K562 (cell line): Measurements from ENCODE around the gene CPEB1. TPM values are rescaled to one million over a fixed set of nuclear protein-coding genes. Genes with fewer than 3 reads are reported as not detected.

Source experiments
- ATAC-seq: fragments of 200-7000 bp; cut with Tn5 transposase; 3 replicates; pipeline ENCODE4 v1.9.1; 2020; ENCODE audit warnings: moderate library complexity
- BruUV-seq: library from RNA; stranded (reverse); fragments of 400-500 nt; replicated peaks from 2 replicates; lab custom pipeline; 2021; lab: Mats Ljungman, UMichigan
- CTCF ChIA-PET: fragments of 300-600 bp; formaldehyde crosslinking; extraction: SDS; loops from one replicate; lab custom pipeline; 2021; ENCODE audit warnings: low intra/inter-chr PET ratio; lab: Yijun Ruan, JAX
- POLR2A ChIA-PET: fragments of 300-600, 350-650 bp; sonication (Branson Sonifier 250); formaldehyde crosslinking; extraction: SDS; loops from one replicate; lab custom pipeline; 2021; ENCODE audit warnings: antibody characterized with exemption, inconsistent platforms; lab: Yijun Ruan, JAX
- DNase-seq, 4 experiments: peaks; one replicate each; pipeline versions ENCODE4 v3.0.0 to v3.0.0-alpha.2; 2011 to 2018; ENCODE audit warnings: low spot score in 3 of 4, mixed read lengths in 3 of 4; ENCODE audit errors: extremely low read depth in 1 of 4
- FAIRE-seq: peaks from 2 replicates; lab custom pipeline; 2011; peaks lifted over from hg19 to GRCh38; lab: Jason Lieb, UNC
- H2AFZ ChIP-seq: 2 replicates; pipeline ENCODE4 v1.6.0; 2011; ENCODE audit warnings: low read depth, low read length, control low read depth, inconsistent platforms
- H3K27ac ChIP-seq: fragments of 200-600 bp; 3 replicates; pipeline ENCODE4 v1.8.0; 2011; ENCODE audit warnings: low read depth, mild to moderate bottlenecking, control low read depth, inconsistent platforms, low read length, moderate library complexity, mixed read lengths; ENCODE audit errors: extremely low read depth
- H3K27me3 ChIP-seq, 2 experiments: fragments of 300-600 bp in 1 of 2; 2 replicates in 1 of 2; 3 replicates in 1 of 2; pipeline versions ENCODE4 v1.6.0 to v1.8.0; 2011; ENCODE audit warnings: inconsistent platforms in 2 of 2, low read length in 2 of 2, mild to moderate bottlenecking in 1 of 2, mixed read lengths in 1 of 2, moderate library complexity in 1 of 2; ENCODE audit not compliant: control insufficient read depth in 2 of 2, insufficient read depth in 2 of 2
- H3K36me3 ChIP-seq: fragments of 300-600 bp; 3 replicates; pipeline ENCODE4 v1.8.0; 2011; ENCODE audit warnings: mild to moderate bottlenecking, low read length, inconsistent platforms; ENCODE audit not compliant: control insufficient read depth, insufficient read depth
- H3K4me1 ChIP-seq, 2 experiments: fragments of 200-600 bp in 1 of 2; replicated peaks in 1 of 2; 2 replicates in 1 of 2; 3 replicates in 1 of 2; pipeline versions ENCODE4 v1.5.1 to v1.8.0; 2011; ENCODE audit warnings: inconsistent platforms in 2 of 2, low read length in 2 of 2, mild to moderate bottlenecking in 1 of 2, mixed read lengths in 1 of 2, moderate library complexity in 1 of 2; ENCODE audit not compliant: control insufficient read depth in 2 of 2, insufficient read depth in 2 of 2
- H3K4me2 ChIP-seq: 2 replicates; pipeline ENCODE4 v1.6.1; 2011; ENCODE audit warnings: low read length, control low read depth, inconsistent platforms, mixed read lengths; ENCODE audit not compliant: insufficient read depth
- H3K4me3 ChIP-seq: fragments of 200-600 bp; sonication (generic), shearing (Covaris generic); 2 replicates; pipeline ENCODE4 v1.5.1; 2016; ENCODE audit warnings: control low read depth, inconsistent platforms
- H3K79me2 ChIP-seq: fragments of 200-600 bp; 3 replicates; pipeline ENCODE4 v1.8.0; 2011; ENCODE audit warnings: low read length, inconsistent platforms; ENCODE audit not compliant: control insufficient read depth, insufficient read depth
- H3K9ac ChIP-seq, 2 experiments: 2 replicates each; pipeline versions ENCODE4 v1.6.0 to v1.6.1; 2011; ENCODE audit warnings: low read depth in 2 of 2, low read length in 2 of 2, control low read depth in 1 of 2, inconsistent platforms in 1 of 2, mild to moderate bottlenecking in 1 of 2, mixed read lengths in 1 of 2; ENCODE audit not compliant: insufficient read depth in 1 of 2
- H3K9me1 ChIP-seq: one replicate; pipeline ENCODE4 v1.6.0; 2011; ENCODE audit warnings: inconsistent platforms, mild to moderate bottlenecking, low read length, moderate library complexity; ENCODE audit not compliant: control insufficient read depth, insufficient read depth
- H3K9me3 ChIP-seq: replicated peaks from 2 replicates; pipeline ENCODE4 v1.5.1; 2011; ENCODE audit warnings: low read depth, low read length, inconsistent platforms; ENCODE audit not compliant: control insufficient read depth, insufficient read depth
- H4K20me1 ChIP-seq: replicated peaks from 2 replicates; pipeline ENCODE4 v1.6.1; 2011; ENCODE audit warnings: low read length, inconsistent platforms, mixed read lengths; ENCODE audit not compliant: control insufficient read depth, insufficient read depth
- ARID2 ChIP-seq: fragments of 450-650 bp; IDR thresholded peaks from 2 replicates; pipeline ENCODE4 v1.6.1; 2017; ENCODE audit warnings: antibody characterized with exemption, mild to moderate bottlenecking
- C11orf30 ChIP-seq: fragments of 450-650 bp; IDR thresholded peaks from 2 replicates; pipeline ENCODE4 v1.6.1; 2016; ENCODE audit warnings: low read depth, mild to moderate bottlenecking
- CHCHD3 ChIP-seq: fragments of 250-450 bp; sonication (Bioruptor Pico); IDR thresholded peaks from 2 replicates; pipeline ENCODE4 v2.1.2; 2022; ENCODE audit warnings: mild to moderate bottlenecking
- DIDO1 ChIP-seq: fragments of 450-650 bp; IDR thresholded peaks from 2 replicates; pipeline ENCODE4 v1.6.1; 2016; ENCODE audit warnings: low read depth, missing biosample characterization, missing genetic modification characterization
- ILF3 ChIP-seq: fragments of 450-650 bp; IDR thresholded peaks from 2 replicates; pipeline ENCODE4 v1.6.1; 2018; ENCODE audit warnings: antibody characterized with exemption, mild to moderate bottlenecking, moderate library complexity, borderline replicate concordance
- MAFF ChIP-seq: IDR thresholded peaks from 2 replicates; pipeline ENCODE4 v1.6.1; 2012; ENCODE audit warnings: low read length, improper control_type of control experiment
- MAFG ChIP-seq: fragments of 450-650 bp; conservative IDR thresholded peaks from 2 replicates; pipeline ENCODE4 v1.6.1; 2016; ENCODE audit warnings: missing genetic modification characterization, missing compliant biosample characterization
- MCM3 ChIP-seq: fragments of 450-650 bp; IDR thresholded peaks from 2 replicates; pipeline ENCODE4 v1.6.1; 2016
- MNT ChIP-seq, 2 experiments: fragments of 450-650 bp; conservative IDR thresholded peaks; 2 replicates each; pipeline ENCODE4 v1.6.1; 2017; ENCODE audit warnings: mild to moderate bottlenecking in 2 of 2, moderate library complexity in 2 of 2
- NBN ChIP-seq: fragments of 450-650 bp; IDR thresholded peaks from 2 replicates; pipeline ENCODE4 v1.6.1; 2016; ENCODE audit warnings: low read depth, mild to moderate bottlenecking
- ZNF316 ChIP-seq: fragments of 450-650 bp; IDR thresholded peaks from 2 replicates; pipeline ENCODE4 v1.6.1; 2016
- WGBS: fragments of 100-300 bp; shearing (Covaris generic); methylation state at CpG from one replicate; pipeline ENCODE4 v1.1.6; 2016; ENCODE audit warnings: low coverage, mixed read lengths; ENCODE audit not compliant: insufficient coverage; ENCODE audit errors: missing lambda C conversion rate; 5-methylcytosine and 5-hydroxymethylcytosine counted together
- in situ Hi-C: fragments of 300-500 bp; cut with MboI; formaldehyde crosslinking; loops from 4 replicates; pipeline ENCODE4 v1.15.0; 2018; ENCODE audit warnings: inconsistent platforms, mixed read lengths
- intact Hi-C: fragments of 100-400 bp; cut with micrococcal nuclease; formaldehyde crosslinking; loops from 2 replicates; pipeline ENCODE4 v1.14.2; 2022
- polyA plus RNA-seq, 8 experiments: library from polyadenylated mRNA; depleted of rRNA in 4 of 8; stranded (reverse) in 5 of 8; unstranded in 3 of 8; fragments of >200 nt; fragmentation: Nextera tagmentation in 2 of 8; fragmentation: Illumina TruSeq in 1 of 8; extraction: Ambion mirVana in 2 of 8; extraction: Trizol in 1 of 8; gene quantifications; 2 replicates each; pipeline versions ENCODE4 v1.2.1 to v1.2.3, GENCODE V29; 2011 to 2014; ENCODE audit warnings: inconsistent platforms in 1 of 8, missing spikeins in 1 of 8
- total RNA-seq, 7 experiments: library from RNA; depleted of rRNA in 6 of 7; stranded (reverse); fragments of >200 nt in 6 of 7; fragmentation: Illumina TruSeq in 2 of 7; extraction: Trizol in 2 of 7; gene quantifications; 2 replicates each; pipeline versions ENCODE4 v1.2.1 to v1.2.3, GENCODE V29; 2011 to 2021; ENCODE audit warnings: low replicate concordance in 1 of 7
- TF ChIP-seq, protein P1 (sequence below): IDR thresholded peaks from 2 replicates; pipeline ENCODE4 v1.6.1; 2011; ENCODE audit not compliant: insufficient read length; ENCODE audit errors: extremely low read depth

Gene CPEB1
- total and polyA plus RNA-seq, 9 of the 15 experiments (the other 6 are each of a cell fraction or from before 2014, with no cell fraction given) = 2.2 to 13.4 (median 9.7) TPM

GRCh38 chr15:82670699-82671098 lies 23.5 kb upstream of the CPEB1 start:
- WGBS = 11% methylated on average over 4 of the region's 4 CpGs
- POLR2A ChIA-PET = no interaction called here
- intact Hi-C loops = no loop called here
- FAIRE-seq (no peak), ATAC-seq (no peak), DNase-seq (no peak)
- Histone ChIP-seq H3K9ac (no peak overlapping the region), H4K20me1 (peaks cover 7% of the 10 kb centered on the region; the same call in 1 of the 2 replicates), H3K36me3 (no peaks in the 10 kb centered on the region), H3K79me2 (no peaks in the 10 kb centered on the region), H3K27me3 (peaks cover 17 to 38% of the 10 kb centered on the region in 2 experiments), H3K9me3 (no peaks in the 10 kb centered on the region), H3K4me3 (no peak overlapping the region), H3K27ac (no peak overlapping the region), H3K9me1 (no peaks in the 10 kb centered on the region), H3K4me2 (no peak overlapping the region), H2AFZ (no peak overlapping the region), H3K4me1 (no peaks in the 10 kb centered on the region)
- peak; percentile 81 for TF ChIP-seq C11orf30
- TF ChIP-seq ZNF316 = peak; percentile 93
- no peak for TF ChIP-seq NBN
- TF ChIP-seq MAFF = peak; percentile 16; the same call in 1 of the 2 replicates
- TF ChIP-seq DIDO1 (tag) = no peak
- peak; percentile 78 for TF ChIP-seq MAFG (tag)
- CTCF ChIA-PET = no interaction called here
- BruUV-seq = no TSS peak
- in situ Hi-C loops = no loop called here

- CTCF ChIA-PET = no interaction called here
- ATAC-seq (no peak), FAIRE-seq (no peak), DNase-seq (no peak)
- Histone ChIP-seq H3K4me1 (no peaks in the 10 kb centered on the region; a peak in 1 of 5 replicates), H4K20me1 (peaks cover 17% of the 10 kb centered on the region), H3K9ac (no peak overlapping the region), H3K9me1 (no peaks in the 10 kb centered on the region), H3K4me2 (no peak overlapping the region), H3K9me3 (no peaks in the 10 kb centered on the region), H2AFZ (no peak overlapping the region), H3K27ac (no peak overlapping the region), H3K79me2 (no peaks in the 10 kb centered on the region), H3K27me3 (peaks cover 30 to 74% of the 10 kb centered on the region in 2 experiments), H3K36me3 (no peaks in the 10 kb centered on the region), H3K4me3 (no peak overlapping the region)
- POLR2A ChIA-PET = interaction anchor here (1.0 kb wide), 1 partner anchor 10 kb away, joined by 4 read pairs; no protein-coding TSS in a partner anchor
- BruUV-seq = no TSS peak
- WGBS = 3% methylated on average over 10 of the region's 10 CpGs
- in situ Hi-C loops = no loop called here
- intact Hi-C loops = no loop called here
- TF ChIP-seq ARID2 (no peak), MCM3 (no peak), MNT (conservative IDR thresholded peaks at IDR 0.05) (no peak), CHCHD3 (CRISPR knock-in tag) (no peak), ILF3 (no peak)
- TF ChIP-seq, protein P1, sequence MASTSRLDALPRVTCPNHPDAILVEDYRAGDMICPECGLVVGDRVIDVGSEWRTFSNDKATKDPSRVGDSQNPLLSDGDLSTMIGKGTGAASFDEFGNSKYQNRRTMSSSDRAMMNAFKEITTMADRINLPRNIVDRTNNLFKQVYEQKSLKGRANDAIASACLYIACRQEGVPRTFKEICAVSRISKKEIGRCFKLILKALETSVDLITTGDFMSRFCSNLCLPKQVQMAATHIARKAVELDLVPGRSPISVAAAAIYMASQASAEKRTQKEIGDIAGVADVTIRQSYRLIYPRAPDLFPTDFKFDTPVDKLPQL = no peak
Measured at GRCh38 chr15:82666606-82667005, 19.4 kb upstream of the CPEB1 start.
